ENCODE results near the gene MOBP. TPM values are rescaled to one million over a fixed set of nuclear protein-coding genes. Genes with fewer than 3 reads are reported as not detected.

Gene MOBP
- total and polyA plus RNA-seq, 2 of the 4 experiments (the other 2 are of a cell fraction), result not detected

DNA sequence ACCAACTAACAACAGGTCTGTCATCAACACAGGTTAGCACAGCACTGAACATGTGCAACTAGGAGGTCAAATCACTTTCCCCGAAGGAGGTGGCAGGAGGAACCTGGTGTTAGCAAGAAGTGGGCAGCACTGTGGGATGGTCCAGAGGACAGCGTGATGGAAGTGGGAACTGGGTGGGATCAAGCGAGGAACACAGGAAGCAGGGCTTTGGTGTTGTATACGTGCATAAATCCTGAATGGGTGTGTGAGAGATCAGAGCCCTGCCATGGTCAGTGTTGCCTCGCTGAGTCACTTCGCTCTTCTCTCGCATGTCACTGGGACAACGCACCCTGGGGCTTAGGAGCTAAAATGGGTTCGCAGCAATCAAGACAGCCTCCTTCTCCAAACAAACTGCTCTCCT is 62.1 kb downstream of the MOBP start:
- intact Hi-C loops (cut with micrococcal nuclease), result no loop called here

More for the DNA sequence above, 62.1 kb downstream of the MOBP start:
- Histone ChIP-seq H2BK5ac (ENCODE audit: low read depth, low read length, poor library complexity, severe bottlenecking) (no peak overlapping the region), H3K27me3 (ENCODE audit: control insufficient read depth, insufficient read depth, low read length) (no peaks in the 10 kb centered on the region), H4K91ac (ENCODE audit: insufficient read depth, low read depth, low read length) (no peak overlapping the region), H4K20me1 (ENCODE audit: insufficient read depth, low read length) (no peaks in the 10 kb centered on the region), H4K5ac (ENCODE audit: low read depth, low read length) (no peak overlapping the region), H3K4me3 (ENCODE audit: insufficient read depth, low read depth, low read length) (no peak overlapping the region), H4K8ac (ENCODE audit: low read depth in 2 of 2, low read length in 2 of 2) (no peak overlapping the region), H2BK120ac (ENCODE audit: low read depth, low read length) (no peak overlapping the region), H3K23ac (ENCODE audit: low read depth, low read length) (no peak overlapping the region), H3K9me1 (ENCODE audit: insufficient read depth, low read length) (no peaks in the 10 kb centered on the region), H3K4me2 (ENCODE audit: low read depth, low read length) (no peak overlapping the region), H3K4me1 (ENCODE audit: control insufficient read depth, insufficient read depth, low read length) (no peaks in the 10 kb centered on the region), H2AK9ac (replicated peaks; ENCODE audit: low read depth, low read length, poor library complexity) (no peak overlapping the region), H2AK5ac (ENCODE audit: low read depth, low read length) (no peak overlapping the region), H3K9ac (ENCODE audit: low read depth, low read length) (no peak overlapping the region), H2AFZ (replicated peaks; ENCODE audit: low read length, poor library complexity) (no peak overlapping the region), H3K56ac (ENCODE audit: extremely low read depth, insufficient read depth, low read length) (no peak overlapping the region), H2BK20ac (ENCODE audit: low read depth, low read length) (no peak overlapping the region), H3K27ac (ENCODE audit: insufficient read depth, low read length) (no peak overlapping the region), H3K14ac (replicated peaks; ENCODE audit: low read depth, low read length) (no peak overlapping the region), H3K79me1 (ENCODE audit: low read depth in 1 of 2, low read length in 2 of 2) (no peaks in the 10 kb centered on the region), H2BK15ac (ENCODE audit: low read depth, low read length) (no peak overlapping the region), H3K36me3 (ENCODE audit: control insufficient read depth, insufficient read depth, low read length) (no peaks in the 10 kb centered on the region), H3K18ac (ENCODE audit: low read depth, low read length) (no peak overlapping the region), H3K4ac (ENCODE audit: low read depth, low read length) (no peak overlapping the region), H3K9me3 (ENCODE audit: control insufficient read depth, insufficient read depth, low read length) (no peaks in the 10 kb centered on the region; the same call in 1 of the 2 replicates)
- ATAC-seq (ENCODE audit: low read depth), result no peak
- dilution Hi-C loops (cut with HindIII; ENCODE audit: low sequenced_read_pairs, unreplicated experiment) (no loop called here), in situ Hi-C loops (cut with MboI; ENCODE audit: low sequenced_read_pairs) (no loop called here)
- ChIA-PET CTCF (no interaction called here), POLR2A (ENCODE audit: unreplicated experiment) (no interaction called here)
- no peak for DNase-seq
- 64% methylated on average over 3 of the region's 9 CpGs; no CpG with 5 or more reads in 1 of the 2 experiments for WGBS, 2 experiments (ENCODE audit: extremely low coverage in 2 of 2, insufficient read length in 1 of 2)
- BruUV-seq (replicated peaks), result no TSS peak
- TF ChIP-seq MXI1 (IDR thresholded peaks at IDR 0.05; ENCODE audit: borderline replicate concordance, low read depth, low read length) (no peak), RFX5 (IDR thresholded peaks at IDR 0.05; ENCODE audit: low read depth, low read length) (no peak), RCOR1 (IDR thresholded peaks at IDR 0.05; ENCODE audit: insufficient replicate concordance, low read length) (no peak), POLR2A (IDR thresholded peaks at IDR 0.05; ENCODE audit: low read depth, low read length) (no peak), BHLHE40 (IDR thresholded peaks at IDR 0.05; ENCODE audit: low read depth, low read length) (no peak), SMC3 (IDR thresholded peaks at IDR 0.05; ENCODE audit: low read depth, low read length) (no peak), FOS (IDR thresholded peaks at IDR 0.05; ENCODE audit: low read depth, low read length) (no peak), CHD1 (IDR thresholded peaks at IDR 0.05; ENCODE audit: low read depth, low read length) (no peak), RAD21 (IDR thresholded peaks at IDR 0.05; ENCODE audit: low read length) (no peak), NFE2L2 (IDR thresholded peaks at IDR 0.05; ENCODE audit: low read depth, low read length) (no peak), CEBPB (IDR thresholded peaks at IDR 0.05; ENCODE audit: low read depth, low read length) (no peak), MAFK (IDR thresholded peaks at IDR 0.05; ENCODE audit: low read depth, low read length) (no peak), MAZ (IDR thresholded peaks at IDR 0.05; ENCODE audit: borderline replicate concordance, low read depth, low read length) (no peak)
- TF ChIP-seq, protein P1, sequence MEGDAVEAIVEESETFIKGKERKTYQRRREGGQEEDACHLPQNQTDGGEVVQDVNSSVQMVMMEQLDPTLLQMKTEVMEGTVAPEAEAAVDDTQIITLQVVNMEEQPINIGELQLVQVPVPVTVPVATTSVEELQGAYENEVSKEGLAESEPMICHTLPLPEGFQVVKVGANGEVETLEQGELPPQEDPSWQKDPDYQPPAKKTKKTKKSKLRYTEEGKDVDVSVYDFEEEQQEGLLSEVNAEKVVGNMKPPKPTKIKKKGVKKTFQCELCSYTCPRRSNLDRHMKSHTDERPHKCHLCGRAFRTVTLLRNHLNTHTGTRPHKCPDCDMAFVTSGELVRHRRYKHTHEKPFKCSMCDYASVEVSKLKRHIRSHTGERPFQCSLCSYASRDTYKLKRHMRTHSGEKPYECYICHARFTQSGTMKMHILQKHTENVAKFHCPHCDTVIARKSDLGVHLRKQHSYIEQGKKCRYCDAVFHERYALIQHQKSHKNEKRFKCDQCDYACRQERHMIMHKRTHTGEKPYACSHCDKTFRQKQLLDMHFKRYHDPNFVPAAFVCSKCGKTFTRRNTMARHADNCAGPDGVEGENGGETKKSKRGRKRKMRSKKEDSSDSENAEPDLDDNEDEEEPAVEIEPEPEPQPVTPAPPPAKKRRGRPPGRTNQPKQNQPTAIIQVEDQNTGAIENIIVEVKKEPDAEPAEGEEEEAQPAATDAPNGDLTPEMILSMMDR (conservative IDR thresholded peaks at IDR 0.05; ENCODE audit: low read depth, low read length), result no peak
- TF ChIP-seq, protein P2, sequence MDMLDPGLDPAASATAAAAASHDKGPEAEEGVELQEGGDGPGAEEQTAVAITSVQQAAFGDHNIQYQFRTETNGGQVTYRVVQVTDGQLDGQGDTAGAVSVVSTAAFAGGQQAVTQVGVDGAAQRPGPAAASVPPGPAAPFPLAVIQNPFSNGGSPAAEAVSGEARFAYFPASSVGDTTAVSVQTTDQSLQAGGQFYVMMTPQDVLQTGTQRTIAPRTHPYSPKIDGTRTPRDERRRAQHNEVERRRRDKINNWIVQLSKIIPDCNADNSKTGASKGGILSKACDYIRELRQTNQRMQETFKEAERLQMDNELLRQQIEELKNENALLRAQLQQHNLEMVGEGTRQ (IDR thresholded peaks at IDR 0.05; ENCODE audit: low read depth, low read length), result no peak
- TF ChIP-seq, protein P3, sequence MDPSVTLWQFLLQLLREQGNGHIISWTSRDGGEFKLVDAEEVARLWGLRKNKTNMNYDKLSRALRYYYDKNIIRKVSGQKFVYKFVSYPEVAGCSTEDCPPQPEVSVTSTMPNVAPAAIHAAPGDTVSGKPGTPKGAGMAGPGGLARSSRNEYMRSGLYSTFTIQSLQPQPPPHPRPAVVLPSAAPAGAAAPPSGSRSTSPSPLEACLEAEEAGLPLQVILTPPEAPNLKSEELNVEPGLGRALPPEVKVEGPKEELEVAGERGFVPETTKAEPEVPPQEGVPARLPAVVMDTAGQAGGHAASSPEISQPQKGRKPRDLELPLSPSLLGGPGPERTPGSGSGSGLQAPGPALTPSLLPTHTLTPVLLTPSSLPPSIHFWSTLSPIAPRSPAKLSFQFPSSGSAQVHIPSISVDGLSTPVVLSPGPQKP (IDR thresholded peaks at IDR 0.05; ENCODE audit: borderline replicate concordance, low read depth, low read length), result no peak
